WI38 (cell line): ENCODE measurements around the gene CAMK2D.

Source experiments
- H3K4me3 ChIP-seq: 2 replicates; pipeline ENCODE4 v1.5.1; 2011; ENCODE audit warnings: low read depth, mild to moderate bottlenecking, control low read depth, low read length
- TF ChIP-seq, protein P1 (sequence below): IDR thresholded peaks from 2 replicates; pipeline ENCODE4 v1.5.1; 2012; ENCODE audit warnings: low read depth, mild to moderate bottlenecking, control low read depth, low read length

The CAMK2D gene

DNA sequence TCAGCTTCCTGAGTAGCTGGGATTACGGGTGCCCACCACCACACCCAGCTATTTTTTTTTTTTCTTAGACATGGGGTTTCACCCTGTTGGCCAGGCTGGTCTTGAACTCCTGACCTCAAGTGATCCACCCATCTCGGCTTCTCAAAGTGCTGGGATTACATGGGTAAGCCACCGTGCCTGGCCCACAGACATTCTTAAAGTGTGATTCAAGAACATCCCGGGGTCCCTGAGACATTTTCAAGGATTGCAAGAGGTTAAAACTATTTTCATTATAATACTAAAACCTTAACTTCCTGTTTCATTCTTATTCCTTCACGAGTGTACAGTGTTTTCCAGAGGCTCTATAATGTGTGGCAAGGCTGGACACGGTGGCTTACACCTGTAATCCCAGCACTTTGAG is 318.7 kb downstream of the CAMK2D start:
- TF ChIP-seq, protein P1, sequence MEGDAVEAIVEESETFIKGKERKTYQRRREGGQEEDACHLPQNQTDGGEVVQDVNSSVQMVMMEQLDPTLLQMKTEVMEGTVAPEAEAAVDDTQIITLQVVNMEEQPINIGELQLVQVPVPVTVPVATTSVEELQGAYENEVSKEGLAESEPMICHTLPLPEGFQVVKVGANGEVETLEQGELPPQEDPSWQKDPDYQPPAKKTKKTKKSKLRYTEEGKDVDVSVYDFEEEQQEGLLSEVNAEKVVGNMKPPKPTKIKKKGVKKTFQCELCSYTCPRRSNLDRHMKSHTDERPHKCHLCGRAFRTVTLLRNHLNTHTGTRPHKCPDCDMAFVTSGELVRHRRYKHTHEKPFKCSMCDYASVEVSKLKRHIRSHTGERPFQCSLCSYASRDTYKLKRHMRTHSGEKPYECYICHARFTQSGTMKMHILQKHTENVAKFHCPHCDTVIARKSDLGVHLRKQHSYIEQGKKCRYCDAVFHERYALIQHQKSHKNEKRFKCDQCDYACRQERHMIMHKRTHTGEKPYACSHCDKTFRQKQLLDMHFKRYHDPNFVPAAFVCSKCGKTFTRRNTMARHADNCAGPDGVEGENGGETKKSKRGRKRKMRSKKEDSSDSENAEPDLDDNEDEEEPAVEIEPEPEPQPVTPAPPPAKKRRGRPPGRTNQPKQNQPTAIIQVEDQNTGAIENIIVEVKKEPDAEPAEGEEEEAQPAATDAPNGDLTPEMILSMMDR, result no peak
- H3K4me3 ChIP-seq, result no peak overlapping the region

- TF ChIP-seq, protein P1, result no peak
- no peak overlapping the region for H3K4me3 ChIP-seq
Measured at GRCh38 chr4:113440371-113440770, 321.2 kb downstream of the CAMK2D start.

DNA sequence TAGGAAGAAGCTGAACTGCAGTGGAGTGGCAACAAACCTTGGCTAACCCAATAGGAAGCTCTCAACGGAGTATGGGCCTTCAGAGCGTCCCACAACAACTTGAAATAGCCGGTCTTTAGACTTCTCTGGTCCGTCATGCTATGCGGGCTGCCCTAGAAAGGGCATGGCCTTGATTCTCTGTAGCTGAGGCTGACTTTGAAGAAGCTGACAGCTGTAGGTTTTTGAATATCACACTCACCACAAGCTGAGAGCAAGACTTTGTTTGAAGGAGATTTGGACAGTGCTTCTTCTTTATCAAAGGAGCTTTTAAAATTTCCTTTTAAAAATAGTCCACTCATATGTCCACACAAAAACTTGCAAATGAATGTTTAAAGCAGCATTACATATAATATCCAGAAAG is 322.9 kb downstream of the CAMK2D start:
- H3K4me3 ChIP-seq, result no peak overlapping the region
- TF ChIP-seq, protein P1, result no peak

- TF ChIP-seq, protein P1, result no peak
- H3K4me3 ChIP-seq, result no peak overlapping the region
Measured at GRCh38 chr4:113437129-113437528, 324.4 kb downstream of the CAMK2D start.

DNA sequence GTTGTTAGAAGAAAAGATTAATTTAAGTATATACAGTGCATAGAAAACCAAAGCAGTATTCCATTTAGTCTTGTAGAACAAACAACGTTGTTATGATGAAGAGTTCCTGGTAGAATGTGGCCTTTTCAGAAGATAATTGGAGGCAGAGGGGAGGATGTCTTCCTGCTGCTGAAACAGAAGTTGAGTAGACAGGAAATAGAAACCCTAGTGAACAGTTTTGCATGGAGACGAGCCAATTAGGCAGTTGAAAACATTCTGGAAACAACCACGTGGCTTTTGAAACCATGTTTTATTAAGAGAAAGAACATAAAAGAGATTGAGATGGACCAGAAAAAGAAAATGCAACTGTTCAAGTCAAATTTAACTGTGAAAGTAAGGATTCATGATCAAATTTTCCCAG is 325.2 kb downstream of the CAMK2D start:
- TF ChIP-seq, protein P1, result no peak

GRCh38 chr4:113435893-113436292 is 325.6 kb downstream of the CAMK2D start:
- H3K4me3 ChIP-seq, result no peak overlapping the region
- TF ChIP-seq, protein P1, result no peak

More for the DNA sequence above, 325.2 kb downstream of the CAMK2D start:
- H3K4me3 ChIP-seq, result no peak overlapping the region

GRCh38 chr4:113434247-113434587 is 327.3 kb downstream of the CAMK2D start:
- TF ChIP-seq, protein P1, result no peak
- no peak overlapping the region for H3K4me3 ChIP-seq
